NCI-H345 (cell line): ENCODE measurements around the gene PCSK6.
"Not testable (repeated sequence)": the region's sequence is repeated elsewhere in the genome, so short reads cannot be mapped to it uniquely, and the experiment has no call there.

Experiments used
- DNase-seq: peaks from one replicate; lab custom pipeline; 2025; lab: John Stamatoyannopoulos, UW

PCSK6 gene

GRCh38 chr15:101481917-101482525, 7.5 kb downstream of the PCSK6 start:
- no peak for DNase-seq

- no peak for DNase-seq
Observed at GRCh38 chr15:101481381-101481705, 8.2 kb downstream of the PCSK6 start.

GRCh38 chr15:101480613-101481380, 8.7 kb downstream of the PCSK6 start:
- no peak for DNase-seq

GRCh38 chr15:101479851-101480612, 9.5 kb downstream of the PCSK6 start:
- DNase-seq = no peak

GRCh38 chr15:101479342-101479845, 10.1 kb downstream of the PCSK6 start:
- DNase-seq = no peak

- no peak for DNase-seq
Observed at GRCh38 chr15:101478701-101479341, 10.7 kb downstream of the PCSK6 start.

GRCh38 chr15:101477851-101478362, 11.6 kb downstream of the PCSK6 start:
- no peak for DNase-seq

- DNase-seq = no peak
Observed at GRCh38 chr15:101476756-101477155, 12.8 kb downstream of the PCSK6 start.

- DNase-seq = no peak
Observed at GRCh38 chr15:101474983-101475382, 14.5 kb downstream of the PCSK6 start.

GRCh38 chr15:101474233-101474632, 15.3 kb downstream of the PCSK6 start:
- DNase-seq = no peak

GRCh38 chr15:101472033-101472432, 17.5 kb downstream of the PCSK6 start:
- no peak for DNase-seq

GRCh38 chr15:101470548-101471239, 18.8 kb downstream of the PCSK6 start:
- DNase-seq = no peak

GRCh38 chr15:101469520-101470288, 19.8 kb downstream of the PCSK6 start:
- no peak for DNase-seq

- DNase-seq = no peak
Observed at GRCh38 chr15:101466188-101466587, 23.3 kb downstream of the PCSK6 start.

- no peak for DNase-seq
Observed at GRCh38 chr15:101464999-101465669, 24.4 kb downstream of the PCSK6 start.

GRCh38 chr15:101464256-101464998, 25.1 kb downstream of the PCSK6 start:
- DNase-seq = no peak

- DNase-seq = not testable (repeated sequence)
Observed at GRCh38 chr15:101463696-101464095, 25.8 kb downstream of the PCSK6 start.

- DNase-seq = no peak
Observed at GRCh38 chr15:101463270-101463669, 26.2 kb downstream of the PCSK6 start.

GRCh38 chr15:101461097-101461496, 28.4 kb downstream of the PCSK6 start:
- no peak for DNase-seq
